C4-2B (cell line): ENCODE results near the gene CENPN.

Experiments
- H3K27ac ChIP-seq: fragments of 450-650 bp; 2 replicates; pipeline ENCODE4 v1.5.1; 2017
- CTCF ChIP-seq: fragments of 450-650 bp; conservative IDR thresholded peaks from 2 replicates; pipeline ENCODE4 v1.5.1; 2017; ENCODE audit warnings: mild to moderate bottlenecking
- ZFX ChIP-seq: fragments of 450-650 bp; IDR thresholded peaks from 2 replicates; pipeline ENCODE4 v1.6.1; 2017

Gene CENPN

DNA sequence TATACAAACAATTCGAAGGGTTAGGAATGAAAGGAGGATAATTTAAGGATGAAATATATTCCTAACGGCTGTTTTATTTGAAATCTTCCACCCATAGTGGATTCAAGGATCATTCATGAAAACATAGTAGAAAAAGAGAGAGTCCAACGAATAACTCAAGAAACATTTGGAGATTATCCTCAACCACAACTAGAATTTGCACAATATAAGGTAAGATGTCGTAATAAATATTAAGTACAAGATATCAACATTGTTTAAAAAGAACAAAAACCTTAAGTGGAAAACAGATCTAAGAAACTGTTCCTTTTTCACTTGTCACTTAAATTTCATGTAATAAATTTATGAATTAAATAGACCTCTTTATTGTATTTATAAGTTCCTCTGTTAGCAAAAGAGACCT lies 19.4 kb downstream of the CENPN start:
- TF ChIP-seq ZFX (no peak), CTCF (no peak)
- no peak overlapping the region for H3K27ac ChIP-seq

GRCh38 chr16:81029930-81030604 lies 23.1 kb downstream of the CENPN start:
- no peak for TF ChIP-seq CTCF
- no peak for TF ChIP-seq ZFX
- H3K27ac ChIP-seq = no peak overlapping the region

GRCh38 chr16:81035398-81035974 lies 28.5 kb downstream of the CENPN start, which contains the start of gene ATMIN:
Gene ATMIN (plus strand): TSS chr16:81035842. CDS start chr16:81035871, 29 bp downstream.
- H3K27ac ChIP-seq = peak within 1 kb of the TSS; percentile 86
- TF ChIP-seq CTCF (peak; percentile 100), ZFX (no peak)

DNA sequence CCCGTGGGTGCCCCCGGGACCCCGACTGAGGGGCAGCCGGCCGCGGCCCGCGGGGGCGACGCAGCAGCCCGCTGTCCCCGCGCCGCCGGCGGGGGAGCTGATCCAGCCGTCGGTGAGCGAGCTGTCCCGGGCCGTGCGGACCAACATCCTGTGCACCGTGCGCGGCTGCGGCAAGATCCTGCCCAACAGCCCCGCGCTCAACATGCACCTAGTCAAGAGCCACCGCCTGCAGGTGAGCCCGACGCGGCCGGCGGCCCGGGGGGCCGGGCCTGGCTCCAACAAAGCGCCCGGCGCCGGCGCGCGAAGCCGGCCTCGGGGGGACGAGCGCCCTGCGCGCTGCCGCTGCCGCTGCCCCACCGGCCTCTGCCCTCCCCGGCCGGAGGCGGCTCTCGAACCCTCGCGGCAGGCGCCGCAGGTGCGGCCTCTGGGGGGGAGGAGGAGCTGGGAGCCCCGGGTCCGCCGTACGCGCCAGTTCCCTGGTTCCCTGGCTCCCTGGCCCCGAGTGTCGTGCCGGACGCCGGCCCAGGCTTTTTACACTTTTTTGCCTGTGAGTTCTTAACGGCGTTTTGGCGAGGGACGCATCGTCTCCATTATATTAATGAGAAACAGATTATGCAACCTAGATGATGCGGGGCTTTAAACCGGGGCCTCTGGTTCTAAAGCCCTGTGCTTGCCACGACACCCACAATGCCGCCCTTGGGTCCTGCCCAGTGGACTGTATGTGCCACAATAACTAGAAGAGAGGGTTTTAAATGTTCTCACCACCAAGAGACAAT lies 29.1 kb downstream of the CENPN start:
- TF ChIP-seq ZFX (peak; percentile 80), CTCF (no peak)
- H3K27ac ChIP-seq = peak overlapping the region; percentile 86

DNA sequence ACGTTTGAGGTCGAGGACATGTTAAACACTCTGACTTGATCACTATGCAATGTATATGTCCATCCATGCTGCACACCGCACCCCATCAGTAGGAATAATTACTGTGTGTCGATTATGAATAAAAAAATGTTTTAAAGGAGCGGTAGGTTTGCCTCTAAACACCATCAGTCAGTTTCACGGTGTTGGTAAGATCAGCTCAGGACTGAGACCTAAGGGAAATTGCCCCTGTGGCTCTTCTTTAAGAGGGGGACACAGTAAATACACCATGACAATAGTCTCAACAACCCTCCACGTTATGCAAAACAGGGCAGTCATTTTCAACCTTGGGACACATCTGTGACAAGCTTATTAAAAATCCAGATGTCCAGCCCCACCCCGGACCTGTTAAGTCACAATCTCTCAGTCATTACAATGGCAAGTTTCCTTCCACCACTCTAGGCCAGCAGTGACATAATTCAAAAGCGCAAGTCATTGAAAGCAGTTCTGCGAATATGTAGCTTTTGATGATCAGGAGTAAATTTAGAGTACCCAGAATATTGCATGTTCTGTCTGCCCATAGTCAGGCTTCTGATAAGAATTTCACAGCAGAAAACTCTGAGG lies 29.8 kb downstream of the CENPN start:
- TF ChIP-seq CTCF = no peak
- H3K27ac ChIP-seq = peak overlapping the region; percentile 86

DNA sequence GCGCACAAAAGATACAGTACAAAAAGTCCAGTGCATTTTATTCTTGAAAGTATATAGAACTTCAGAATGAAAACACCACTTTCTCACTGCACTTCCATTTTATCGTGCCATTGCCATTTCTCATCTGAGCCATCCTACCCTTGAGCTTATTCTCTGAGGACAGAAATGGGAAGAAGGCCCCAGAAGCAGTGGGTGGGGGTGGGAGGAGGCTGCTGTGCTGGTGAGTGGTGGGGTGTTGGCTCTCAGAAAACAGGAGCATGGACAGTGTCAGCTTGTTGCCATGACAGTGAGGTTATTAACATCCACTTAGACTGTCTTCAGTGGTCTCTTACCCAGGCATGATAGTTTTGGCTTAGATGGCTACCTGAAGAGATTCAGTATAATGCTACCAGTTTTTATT lies 33.1 kb downstream of the CENPN start:
- no peak overlapping the region for H3K27ac ChIP-seq

More for the DNA sequence above, 33.1 kb downstream of the CENPN start:
- TF ChIP-seq CTCF (no peak), ZFX (no peak)
